GM18868 (cell line): ENCODE results near the gene UNC5B.
"Not testable (repeated sequence)": the region's sequence is repeated elsewhere in the genome, so short reads cannot be mapped to it uniquely, and the experiment has no call there.

ENCODE experiments used
- ATAC-seq: cut with Tn5 transposase; IDR thresholded peaks from one replicate; pipeline ENCODE4 v1.9.1; 2021; ENCODE audit warnings: mild to moderate bottlenecking, moderate library complexity; ENCODE audit not compliant: unreplicated experiment

Gene UNC5B

DNA sequence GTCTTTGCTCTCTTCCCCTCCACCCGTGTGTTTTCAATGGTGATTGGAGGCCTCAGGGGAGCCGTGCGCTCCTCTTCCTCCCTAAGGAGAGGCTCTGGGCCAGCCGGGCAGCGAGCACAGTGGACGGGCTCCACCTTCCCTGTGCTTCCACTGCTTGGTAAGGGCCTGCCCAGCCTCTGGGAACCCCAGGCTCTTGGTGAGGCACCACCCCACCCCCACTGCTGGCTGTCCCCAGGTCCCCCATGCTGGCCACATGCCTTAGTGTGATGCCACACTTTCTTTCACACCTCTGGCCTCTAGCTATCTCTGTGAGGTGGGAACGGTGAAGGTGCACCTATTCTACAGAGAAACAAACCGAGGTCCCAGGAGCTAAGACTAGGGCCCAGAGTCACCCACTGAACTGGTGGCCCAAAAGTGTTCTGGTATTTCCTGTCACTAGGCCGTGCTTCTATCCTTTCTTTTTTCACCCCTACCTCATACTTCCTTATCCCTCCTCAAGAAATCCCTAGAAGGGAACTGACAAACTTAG, 53.3 kb downstream of the UNC5B start:
- ATAC-seq: no peak

DNA sequence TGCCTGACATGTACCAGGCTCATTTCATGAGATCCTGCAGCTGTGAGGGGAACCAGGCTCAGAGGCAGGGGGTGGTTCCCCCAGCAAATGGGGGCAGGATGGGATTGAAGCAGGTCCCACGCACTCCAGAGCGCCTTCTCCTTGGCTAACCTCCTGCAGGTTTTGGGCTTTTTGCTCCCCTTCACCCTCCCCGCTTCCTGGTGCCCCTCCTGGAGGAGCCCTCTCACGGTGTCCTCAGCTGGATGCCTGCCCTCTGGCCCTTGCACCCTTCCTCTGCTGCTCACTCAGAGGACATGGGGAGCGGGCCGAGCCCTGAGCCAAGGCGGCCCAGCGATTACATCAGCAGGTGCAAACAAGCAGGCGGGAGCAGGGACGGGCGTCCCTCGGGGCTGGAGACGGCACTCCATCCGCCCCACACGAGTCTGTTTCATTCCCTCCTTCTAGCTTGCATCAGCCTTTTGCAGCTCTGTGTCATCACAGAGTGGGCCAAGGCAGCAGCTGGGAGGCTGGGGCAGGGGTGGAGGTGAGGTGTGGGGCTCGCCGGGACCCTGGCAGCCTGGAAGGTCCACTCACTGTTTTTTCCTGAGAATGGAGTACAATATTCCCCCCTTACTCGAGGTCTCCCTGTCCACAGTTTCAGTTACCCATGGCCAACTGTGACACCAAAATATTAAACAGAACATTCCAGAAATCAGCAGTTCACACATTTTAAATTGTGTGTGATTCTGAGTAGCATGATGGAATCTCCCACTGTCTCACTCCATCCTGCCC, 54.0 kb downstream of the UNC5B start:
- no peak for ATAC-seq

DNA sequence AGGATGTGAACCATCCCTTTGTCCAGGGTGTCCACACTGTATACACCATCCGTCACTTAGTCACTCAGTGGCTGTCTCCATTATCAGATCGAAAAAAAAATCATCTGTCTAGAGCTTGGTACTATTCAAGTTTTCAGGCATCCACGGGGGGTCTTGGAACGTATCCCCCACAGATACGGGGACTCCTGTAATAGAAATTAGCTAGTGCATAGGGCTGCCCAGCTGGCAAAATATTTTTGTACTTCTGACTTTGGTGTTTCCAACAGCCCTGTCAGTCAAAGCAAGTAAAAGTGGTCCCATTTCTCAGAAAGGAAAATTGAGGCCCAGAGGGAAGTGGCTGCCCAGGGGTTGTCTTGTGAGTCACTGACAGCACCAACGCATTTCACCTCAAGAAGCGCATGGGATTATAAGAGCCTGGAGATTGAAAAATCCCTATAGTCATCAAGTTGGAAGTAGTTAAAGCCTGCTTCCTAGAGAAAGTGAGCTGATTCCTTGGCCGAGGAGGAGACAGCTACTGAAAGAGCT, 54.6 kb downstream of the UNC5B start:
- ATAC-seq: no peak

DNA sequence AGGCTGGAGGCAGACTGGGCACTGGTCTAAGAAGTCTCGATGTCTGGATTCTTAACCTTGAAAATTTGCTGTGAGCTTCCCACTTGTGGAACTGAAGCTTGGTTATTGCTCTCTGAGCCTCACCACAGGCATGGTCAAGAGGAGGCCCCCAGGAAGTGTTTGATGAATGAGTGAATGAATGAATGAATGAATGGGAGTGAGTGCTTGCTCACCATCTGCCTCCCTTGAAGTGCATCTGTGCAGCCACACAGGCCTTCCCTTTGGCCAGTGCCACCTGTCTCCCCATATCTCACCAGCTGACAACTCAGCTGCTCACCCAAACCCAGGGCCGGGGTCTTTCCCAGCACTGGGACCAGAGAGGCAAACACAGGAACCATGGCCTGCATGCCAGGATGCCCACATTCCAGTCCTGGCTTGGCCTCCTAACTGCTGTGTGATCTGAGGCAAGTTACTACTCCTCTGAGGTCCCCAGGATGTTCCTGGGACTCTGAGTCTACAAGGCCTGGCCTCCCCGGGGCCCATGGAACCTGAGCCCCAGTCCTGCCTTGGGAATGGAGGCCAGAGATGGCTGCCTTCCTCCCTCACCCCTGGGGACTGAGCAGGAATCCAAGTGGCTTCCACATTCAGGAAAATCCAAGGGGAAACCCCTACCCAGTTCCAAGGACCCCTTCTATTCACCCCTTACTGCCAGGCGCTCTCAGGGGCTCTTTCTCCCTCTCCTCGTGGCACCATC, 55.3 kb downstream of the UNC5B start:
- ATAC-seq: no peak

DNA sequence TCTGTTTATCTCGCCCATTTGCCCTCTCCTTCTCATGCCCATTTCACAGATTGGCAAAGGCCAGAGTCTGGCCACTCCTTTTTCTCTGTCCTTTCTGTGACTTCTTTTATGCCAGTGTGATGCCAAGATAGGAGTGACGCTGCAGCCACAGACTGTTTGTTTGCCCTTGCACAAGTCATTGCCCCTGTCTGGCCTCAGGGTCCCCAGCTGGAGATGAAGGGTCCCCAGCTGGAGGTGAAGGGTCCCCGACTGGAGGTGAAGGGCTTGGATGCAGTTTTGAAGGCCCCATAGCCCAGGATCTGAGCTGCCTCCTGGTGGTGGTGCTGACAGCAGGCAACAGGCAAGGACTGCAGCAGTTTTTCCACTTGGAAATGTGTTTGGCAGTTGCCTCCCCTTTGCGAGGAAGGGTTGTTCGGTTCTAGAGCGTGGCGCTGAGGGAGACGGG, 55.9 kb downstream of the UNC5B start:
- ATAC-seq: no peak

DNA sequence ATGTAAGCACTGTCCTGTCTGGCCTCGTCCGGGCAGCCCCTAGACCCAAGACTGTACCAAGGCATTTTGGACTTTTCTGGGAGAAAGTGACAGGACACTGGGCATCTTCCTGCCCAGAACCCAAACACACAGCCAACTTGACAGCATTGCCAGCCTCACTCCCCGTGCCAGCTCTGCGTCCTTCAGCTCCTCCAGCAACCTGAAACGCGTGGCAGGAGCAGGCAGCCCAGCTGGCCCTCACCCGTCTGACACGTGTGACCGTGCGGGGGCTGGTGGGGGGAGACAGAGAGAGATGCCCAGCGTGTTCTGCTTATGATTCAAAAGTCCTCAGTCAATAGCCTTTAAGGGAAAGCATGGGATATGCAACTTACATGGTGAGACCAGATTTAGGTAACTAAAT, 56.4 kb downstream of the UNC5B start:
- ATAC-seq: no peak

DNA sequence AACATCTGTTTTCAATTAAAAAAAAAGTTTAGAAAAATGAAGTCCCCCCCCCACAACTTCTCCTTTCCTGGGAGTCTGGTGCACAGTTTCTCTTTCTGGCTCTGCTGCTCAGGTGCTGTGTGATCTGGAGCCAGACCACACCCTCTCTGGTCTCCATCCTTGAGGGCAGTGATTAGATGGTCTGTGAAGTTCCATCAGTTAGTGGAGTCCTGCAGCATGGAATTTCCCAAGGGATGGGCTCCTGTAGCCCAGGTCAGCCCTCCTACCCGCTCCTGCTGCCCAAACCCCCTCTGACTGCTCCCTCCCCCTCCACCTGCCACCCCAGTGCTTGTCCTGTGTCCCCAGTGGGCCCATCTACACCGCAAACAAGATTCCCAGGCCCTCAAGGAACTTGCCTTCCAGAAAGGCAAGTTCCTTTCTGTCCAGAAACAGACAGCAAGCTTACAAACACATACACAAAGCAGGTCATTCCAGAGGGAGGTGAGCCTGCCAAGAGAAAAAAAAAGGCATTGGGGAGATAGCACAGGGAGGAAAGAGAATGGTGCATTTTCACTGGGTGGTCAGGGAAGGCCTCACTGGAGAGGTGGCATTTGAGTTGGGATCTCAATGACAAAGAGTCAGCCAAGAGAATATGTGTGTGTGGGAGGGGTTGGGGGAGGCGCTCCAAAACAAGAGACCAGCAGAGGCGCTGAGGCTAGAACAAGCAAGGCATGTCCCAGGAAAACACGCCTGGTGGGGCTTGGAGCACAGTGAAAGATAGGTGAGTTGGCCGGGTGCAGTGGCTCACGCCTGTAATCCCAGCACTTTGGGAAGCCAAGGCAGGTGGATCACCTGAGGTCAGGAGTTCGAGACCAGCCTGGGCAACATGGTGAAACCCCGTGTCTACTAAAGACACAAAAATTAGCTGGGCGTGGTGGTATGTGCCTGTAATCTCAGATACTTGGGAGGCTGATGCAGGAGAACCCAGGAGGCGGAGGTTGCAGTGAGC, 57.2 kb downstream of the UNC5B start:
- ATAC-seq: no peak

DNA sequence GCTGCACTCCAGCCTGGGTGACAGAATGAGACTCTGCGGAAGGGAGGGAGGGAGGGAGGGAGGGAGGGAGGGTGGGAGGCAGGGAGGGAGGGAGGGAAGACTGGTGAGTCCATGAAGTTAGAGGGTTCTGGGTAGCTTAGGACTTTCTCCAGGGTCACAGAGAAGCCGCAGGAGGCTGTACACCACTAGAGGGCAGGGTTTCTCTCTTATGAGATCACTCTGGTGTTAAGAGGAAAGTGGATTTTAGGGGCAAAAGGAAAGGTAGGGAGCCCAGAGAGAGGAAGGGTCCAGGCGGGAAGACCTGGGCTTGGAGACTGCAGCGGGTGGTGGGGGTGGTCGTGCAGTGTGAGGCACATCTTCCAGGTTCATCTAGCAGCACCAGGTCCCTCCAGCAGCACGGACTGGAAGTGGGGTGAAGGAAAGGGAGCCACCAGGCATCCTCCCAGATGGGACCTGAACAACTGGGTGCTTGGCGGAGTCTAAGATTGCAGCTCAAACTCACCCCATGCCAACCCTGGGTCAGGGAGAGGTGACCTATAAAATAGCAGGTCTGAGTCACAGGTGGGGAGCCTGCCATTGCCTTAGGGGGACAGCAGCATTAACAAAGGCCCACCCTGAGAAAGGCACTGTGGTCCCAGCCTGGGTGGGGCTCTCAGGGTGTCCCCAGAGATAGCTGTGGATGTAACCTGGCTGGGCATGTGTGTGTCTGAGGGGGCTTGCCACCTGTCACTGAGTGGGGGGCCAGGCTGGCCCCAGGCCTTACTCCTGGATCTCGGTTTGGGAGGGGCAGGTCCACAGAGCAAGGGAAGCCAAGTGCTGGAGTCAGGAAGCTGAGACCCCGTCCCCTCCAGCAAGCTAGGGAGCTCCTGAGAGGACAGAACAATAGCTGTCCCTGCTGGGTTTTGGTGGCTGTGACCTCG, 58.2 kb downstream of the UNC5B start:
- ATAC-seq: no peak

DNA sequence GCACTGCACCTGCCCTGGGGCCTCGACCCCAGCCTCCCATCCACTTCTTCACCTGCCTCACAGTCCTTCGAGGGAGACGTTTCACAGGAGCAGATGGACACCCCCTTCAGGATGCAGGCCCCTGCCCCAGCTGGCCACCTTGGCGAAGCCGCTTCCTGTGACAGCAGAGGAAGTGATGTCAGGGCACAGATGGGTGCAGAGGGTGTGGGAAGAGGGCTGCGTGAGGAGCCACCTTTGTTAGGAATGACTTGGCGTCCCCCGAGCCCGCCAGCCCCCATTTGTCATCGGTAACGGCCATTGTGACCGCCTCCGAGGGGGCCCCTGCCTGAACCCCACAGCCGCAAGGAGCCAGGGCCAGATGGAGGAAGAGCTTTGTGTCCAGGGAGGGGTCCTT, 59.3 kb downstream of the UNC5B start:
- ATAC-seq: no peak

DNA sequence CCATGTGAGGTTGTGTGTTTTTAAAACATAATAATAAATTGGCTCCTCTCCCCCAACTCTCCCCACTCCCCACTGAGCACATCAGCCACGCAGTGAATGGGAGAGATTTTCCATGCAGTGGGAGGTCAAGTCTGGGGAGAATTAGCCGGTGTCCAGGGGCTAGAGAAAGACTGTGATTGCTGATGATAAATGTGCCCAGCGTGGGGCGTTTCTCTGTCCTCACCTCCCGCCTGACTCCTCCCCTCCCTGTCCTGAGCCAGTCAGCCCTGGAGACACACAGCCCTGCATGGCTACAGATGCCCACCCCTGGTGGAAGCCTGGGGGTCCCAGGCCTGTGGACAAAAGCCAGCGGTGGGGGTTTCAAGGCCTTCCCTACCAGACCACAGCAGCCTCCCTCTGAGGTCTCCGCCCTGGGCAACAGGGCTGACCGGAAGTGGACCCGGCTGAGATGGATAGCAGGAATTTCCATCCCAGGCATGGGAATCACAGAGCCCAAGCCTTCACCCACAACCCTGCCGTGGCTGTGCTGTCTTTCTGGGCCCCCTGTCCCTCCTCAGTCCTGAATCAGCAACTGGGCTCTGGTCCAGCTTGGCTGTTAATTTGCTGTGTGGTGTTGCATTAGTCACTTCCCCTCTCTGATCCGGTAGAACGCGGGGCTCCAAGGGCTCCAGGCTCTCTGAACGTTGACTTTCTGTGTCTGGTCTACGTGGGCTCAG, 59.8 kb downstream of the UNC5B start:
- no peak for ATAC-seq

DNA sequence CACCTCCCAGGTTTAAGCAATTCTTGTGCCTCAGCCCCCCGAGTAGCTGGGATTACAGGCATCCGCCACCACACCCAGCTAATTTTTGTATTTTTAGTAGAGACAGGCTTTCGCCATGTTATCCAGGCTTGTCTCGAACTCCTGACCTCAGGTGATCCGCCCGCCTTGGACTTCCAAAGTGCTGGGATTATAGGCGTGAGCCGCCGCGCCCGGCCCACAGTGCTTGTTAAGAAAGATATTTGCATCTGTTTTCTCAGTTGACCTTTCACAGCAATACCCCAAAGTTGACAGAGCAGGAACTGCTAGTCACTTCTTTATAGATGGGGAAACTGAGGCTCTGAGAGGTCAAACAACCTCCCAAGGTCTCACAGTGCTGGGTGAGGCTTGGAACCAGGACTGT, 60.6 kb downstream of the UNC5B start:
- not testable (repeated sequence) for ATAC-seq

DNA sequence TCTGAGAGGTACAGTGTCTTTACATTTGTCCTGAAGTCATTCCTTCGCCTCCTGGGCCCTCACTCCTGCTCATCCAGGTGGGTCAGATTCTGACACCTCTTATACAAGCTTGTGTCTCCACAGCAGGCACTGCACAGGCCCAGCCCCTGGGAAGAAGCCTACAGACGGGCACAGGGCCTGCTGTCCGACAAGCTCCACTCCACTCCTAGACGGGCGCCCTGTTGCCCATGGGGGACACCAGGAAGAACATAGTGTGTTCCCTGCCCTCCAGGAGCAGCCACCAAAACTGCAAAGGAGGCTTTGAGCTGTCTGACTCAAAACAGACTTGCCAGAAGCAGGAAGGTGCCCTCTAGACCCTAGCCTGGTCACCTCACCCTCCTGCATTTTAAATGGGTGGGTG, 61.1 kb downstream of the UNC5B start:
- no peak for ATAC-seq

DNA sequence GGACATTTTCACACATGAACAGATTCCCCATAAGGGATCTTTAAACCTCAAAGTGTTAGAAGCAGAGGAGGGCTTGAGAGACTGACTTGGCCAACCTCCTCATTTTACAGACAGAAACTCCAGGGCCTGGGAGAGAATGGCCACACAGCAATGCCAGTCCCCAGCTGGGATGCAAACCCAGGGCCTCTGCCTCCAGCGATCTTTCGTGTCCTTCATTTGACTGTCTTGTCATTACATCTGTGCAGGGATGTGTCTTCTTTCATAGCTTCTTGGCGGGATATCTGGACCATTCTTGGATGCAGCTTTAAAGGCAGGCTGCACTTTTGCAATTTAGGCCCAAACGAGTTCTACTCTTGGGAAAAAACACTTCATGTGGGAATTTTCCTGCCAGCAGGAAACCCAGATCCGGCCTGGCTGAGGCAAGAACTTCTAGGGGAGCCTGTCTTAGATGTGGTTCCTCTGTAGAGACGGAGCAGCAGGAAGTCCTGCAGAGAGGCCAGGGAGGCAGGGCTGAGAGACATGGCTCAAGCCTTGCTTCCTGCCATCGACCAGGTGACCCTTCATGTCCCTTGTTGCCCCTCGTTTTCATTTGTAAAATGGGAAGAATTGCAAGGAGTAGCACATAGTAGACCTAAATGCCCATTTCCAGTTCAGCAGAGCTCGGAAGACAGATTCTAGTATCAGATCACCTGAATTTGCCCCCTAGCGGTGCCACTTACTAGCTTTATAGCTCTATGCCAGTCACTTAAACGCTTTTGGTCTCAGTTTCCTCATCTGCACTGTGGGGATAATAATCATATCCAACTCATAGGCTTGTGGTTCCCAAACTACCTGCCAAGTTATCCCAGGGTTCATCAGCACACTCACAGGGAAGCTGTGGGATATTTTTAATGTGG, 62.8 kb downstream of the UNC5B start:
- ATAC-seq: no peak

DNA sequence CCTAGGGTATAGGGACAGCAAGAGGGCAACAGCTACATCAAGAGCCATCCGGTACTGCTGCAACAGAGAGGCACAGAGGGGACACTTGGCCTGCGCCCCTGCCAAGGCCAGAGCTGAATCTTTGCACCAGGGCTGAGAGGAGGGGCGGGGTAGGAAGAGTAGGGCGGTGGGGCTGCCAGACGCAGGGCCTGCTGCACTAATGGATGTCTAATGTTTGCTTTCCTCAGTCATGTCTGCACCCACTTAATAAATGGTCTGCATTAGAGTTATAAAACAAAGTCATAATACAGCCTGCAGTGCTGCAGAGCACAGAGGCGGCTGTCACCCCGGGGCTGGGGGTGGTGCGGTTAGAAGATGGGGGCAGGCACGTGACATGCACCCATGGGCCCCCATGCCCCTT, 64.5 kb downstream of the UNC5B start:
- ATAC-seq: no peak

DNA sequence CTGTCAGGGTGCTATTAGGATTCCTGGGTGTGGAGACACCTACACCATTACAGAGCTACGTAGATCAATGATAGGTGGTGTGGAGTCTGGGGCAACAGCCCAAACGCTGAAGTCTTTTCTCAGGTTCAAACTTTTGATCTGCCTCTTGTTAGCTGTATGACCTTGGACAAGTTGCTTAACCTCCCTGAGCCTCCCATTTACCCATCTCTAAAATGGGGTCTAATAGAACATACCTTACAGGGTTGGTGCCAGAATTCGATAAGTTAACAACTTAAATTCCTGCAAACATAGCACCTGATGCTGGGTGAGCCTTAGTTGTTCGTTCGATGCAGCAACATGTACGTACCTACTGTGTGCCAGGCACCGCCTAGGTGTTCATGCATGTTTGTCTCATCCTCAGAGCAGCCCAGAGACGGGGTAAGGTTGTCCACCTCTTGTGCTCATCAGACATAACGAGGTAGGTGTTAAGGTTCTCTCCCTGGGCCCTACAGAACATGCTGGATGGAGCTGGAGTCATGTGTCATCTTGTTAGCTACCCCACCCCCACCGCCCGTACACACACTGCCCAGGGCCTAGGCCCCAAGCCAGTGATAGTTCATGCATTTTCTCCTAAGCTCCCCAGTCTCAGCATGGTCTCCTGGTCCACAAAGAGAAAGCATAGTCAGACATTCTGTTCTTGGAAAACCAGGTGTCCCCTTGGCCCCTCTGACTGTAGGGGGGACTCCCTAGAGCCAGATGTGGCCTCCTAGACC, 65.7 kb downstream of the UNC5B start:
- no peak for ATAC-seq

DNA sequence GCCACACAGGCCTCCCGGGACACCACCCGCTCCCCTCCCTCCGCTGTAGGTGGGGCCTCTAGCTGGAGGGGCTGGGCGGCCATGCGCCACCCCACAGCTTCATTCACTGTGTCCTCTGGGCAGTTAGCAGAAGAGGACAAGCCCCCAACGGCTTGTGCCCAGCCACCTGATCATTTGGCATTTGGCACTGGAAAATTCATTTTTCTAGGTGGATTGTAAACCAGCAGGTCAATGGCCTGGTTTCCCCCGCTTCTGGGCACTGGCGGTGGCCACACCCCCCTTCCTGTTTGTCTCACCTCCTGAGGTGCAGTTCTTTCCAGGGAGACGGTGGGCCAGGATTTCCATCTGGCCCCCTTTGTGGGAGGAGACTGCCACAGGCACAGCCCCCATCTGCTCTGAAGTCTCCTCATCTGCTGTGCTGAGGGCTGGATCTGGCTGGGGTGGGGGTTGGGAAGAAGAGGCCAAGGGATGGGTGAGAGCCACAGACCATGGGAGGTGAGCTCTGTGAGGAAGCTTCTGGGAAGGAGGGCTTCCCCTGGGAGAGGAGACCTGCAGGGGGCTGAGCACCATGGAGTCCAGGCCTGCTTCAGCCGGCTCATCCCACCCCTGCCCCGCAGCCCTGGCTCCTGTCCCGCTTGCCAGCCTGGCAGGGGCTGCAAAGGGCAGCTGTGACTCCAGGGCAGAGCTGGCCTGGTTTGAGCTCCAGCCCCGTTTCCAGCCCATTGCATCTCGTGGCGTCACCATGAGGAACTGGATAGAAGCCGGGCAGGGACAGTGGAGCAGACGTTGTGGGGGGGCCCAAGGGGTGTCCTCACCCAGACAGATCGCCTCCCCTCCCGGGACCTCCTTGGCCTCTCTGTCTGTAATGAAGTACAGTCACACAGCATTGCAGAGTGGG, 66.6 kb downstream of the UNC5B start:
- no peak for ATAC-seq
